H1 (cell line): ENCODE data around the gene EOGT. TPM values are rescaled to one million over a fixed set of nuclear protein-coding genes. Genes with fewer than 3 reads are reported as not detected.

ENCODE experiments used
- CTCF ChIA-PET: fragments of 300-600 bp; sonication (Branson Sonifier 250); formaldehyde crosslinking; loops from one replicate; lab custom pipeline; 2021; ENCODE audit not compliant: partially characterized antibody; lab: Charles Lee
- POLR2A ChIA-PET: fragments of 300-600 bp; sonication (Branson Sonifier 250); formaldehyde crosslinking; loops from one replicate; lab custom pipeline; 2021; ENCODE audit warnings: inconsistent platforms; ENCODE audit not compliant: partially characterized antibody; lab: Charles Lee
- DNase-seq, 2 experiments: peaks; one replicate each; pipeline versions ENCODE4 v3.0.0 to v3.0.0-alpha.2; 2010 to 2022; ENCODE audit warnings: low spot score in 2 of 2, low read depth in 1 of 2, mixed read lengths in 1 of 2
- FAIRE-seq: peaks from 2 replicates; lab custom pipeline; 2011; peaks lifted over from hg19 to GRCh38; lab: Jason Lieb, UNC
- H2AFZ ChIP-seq: 2 replicates; pipeline ENCODE4 v1.8.1; 2012; ENCODE audit warnings: low read length, inconsistent platforms
- H2AK5ac ChIP-seq: 2 replicates; pipeline ENCODE4 v1.6.1; 2013; ENCODE audit warnings: low read depth, low read length
- H2BK120ac ChIP-seq: replicated peaks from 2 replicates; pipeline ENCODE3; 2013; ENCODE audit warnings: low read depth, low read length, inconsistent platforms
- H2BK12ac ChIP-seq: 2 replicates; pipeline ENCODE4 v1.6.1; 2013; ENCODE audit warnings: low read depth, low read length
- H2BK15ac ChIP-seq: 2 replicates; pipeline ENCODE4 v1.6.1; 2013; ENCODE audit warnings: low read length
- H2BK20ac ChIP-seq: 2 replicates; pipeline ENCODE4 v1.6.1; 2013; ENCODE audit warnings: low read length
- H2BK5ac ChIP-seq: 2 replicates; pipeline ENCODE4 v1.6.1; 2013; ENCODE audit warnings: low read depth, low read length
- H3K14ac ChIP-seq: 2 replicates; pipeline ENCODE4 v1.6.1; 2013; ENCODE audit warnings: inconsistent platforms; ENCODE audit not compliant: insufficient read length
- H3K18ac ChIP-seq: 2 replicates; pipeline ENCODE4 v1.6.1; 2013; ENCODE audit warnings: low read length; ENCODE audit errors: extremely low read depth
- H3K23ac ChIP-seq: 2 replicates; pipeline ENCODE4 v1.6.1; 2013; ENCODE audit warnings: inconsistent platforms; ENCODE audit not compliant: insufficient read length
- H3K23me2 ChIP-seq: 2 replicates; pipeline ENCODE4 v1.6.1; 2013; ENCODE audit warnings: low read depth, low read length
- H3K27ac ChIP-seq: 2 replicates; pipeline ENCODE4 v1.6.1; 2011; ENCODE audit warnings: low read depth, low read length, inconsistent platforms
- H3K27me3 ChIP-seq, 4 experiments: replicated peaks in 1 of 4; 1 replicate in 1 of 4; 2 replicates in 3 of 4; pipeline versions ENCODE4 v1.6.1 to v1.8.1; 2011 to 2013; ENCODE audit warnings: low read length in 3 of 4, mild to moderate bottlenecking in 3 of 4, inconsistent platforms in 2 of 4, mixed read lengths in 2 of 4, moderate library complexity in 1 of 4; ENCODE audit not compliant: control insufficient read depth in 3 of 4, insufficient read depth in 3 of 4; ENCODE audit errors: extremely low read depth in 1 of 4
- H3K36me3 ChIP-seq, 4 experiments: 2 replicates each; pipeline versions ENCODE4 v1.6.1 to v1.8.1; 2011 to 2013; ENCODE audit warnings: mild to moderate bottlenecking in 4 of 4, low read length in 3 of 4, moderate library complexity in 2 of 4, control low read depth in 1 of 4, inconsistent platforms in 1 of 4; ENCODE audit not compliant: insufficient read depth in 4 of 4, control insufficient read depth in 2 of 4
- H3K4ac ChIP-seq: replicated peaks from 2 replicates; pipeline ENCODE3; 2013; ENCODE audit warnings: low read length, low read depth, mixed read lengths, inconsistent platforms; ENCODE audit not compliant: insufficient read length
- H3K4me1 ChIP-seq, 4 experiments: replicated peaks in 1 of 4; 1 replicate in 1 of 4; 2 replicates in 3 of 4; pipeline versions ENCODE4 v1.6.1 to v1.8.1; 2011 to 2013; ENCODE audit warnings: low read length in 3 of 4, inconsistent platforms in 2 of 4, mixed read lengths in 1 of 4; ENCODE audit not compliant: insufficient read depth in 4 of 4, control insufficient read depth in 3 of 4
- H3K4me2 ChIP-seq, 2 experiments: 2 replicates each; pipeline versions ENCODE4 v1.6.1 to v1.8.1; 2011 to 2013; ENCODE audit warnings: low read depth in 2 of 2, low read length in 2 of 2, control low read depth in 1 of 2, inconsistent platforms in 1 of 2, mild to moderate bottlenecking in 1 of 2; ENCODE audit not compliant: insufficient read depth in 1 of 2
- H3K4me3 ChIP-seq, 4 experiments: fragments of 200-600, 300-600 bp in 1 of 4; sonication (generic), shearing (Covaris generic), sonication (Bioruptor Twin) in 1 of 4; 2 replicates each; pipeline versions ENCODE4 v1.5.1 to v1.8.1; 2011 to 2016; ENCODE audit warnings: low read length in 4 of 4, low read depth in 3 of 4, control low read depth in 2 of 4, inconsistent platforms in 2 of 4, mild to moderate bottlenecking in 2 of 4, mixed read lengths in 1 of 4, moderate library complexity in 1 of 4; ENCODE audit not compliant: insufficient read depth in 2 of 4; ENCODE audit errors: extremely low read depth in 1 of 4
- H3K56ac ChIP-seq: replicated peaks from 2 replicates; pipeline ENCODE3; 2013; ENCODE audit warnings: low read depth, mild to moderate bottlenecking, mixed read lengths, low read length, inconsistent platforms; ENCODE audit not compliant: insufficient read length
- H3K79me1 ChIP-seq: 2 replicates; pipeline ENCODE4 v1.6.1; 2013; ENCODE audit warnings: low read depth, low read length, control low read depth
- H3K79me2 ChIP-seq, 2 experiments: 2 replicates each; pipeline versions ENCODE4 v1.6.1 to v1.8.1; 2012 to 2013; ENCODE audit warnings: low read length in 2 of 2, mild to moderate bottlenecking in 2 of 2, inconsistent platforms in 1 of 2; ENCODE audit not compliant: insufficient read depth in 2 of 2, control insufficient read depth in 1 of 2
- H3K9ac ChIP-seq, 4 experiments: replicated peaks in 1 of 4; 1 replicate in 1 of 4; 2 replicates in 3 of 4; pipeline versions ENCODE4 v1.6.1 to v1.8.1; 2011 to 2013; ENCODE audit warnings: low read depth in 3 of 4, low read length in 3 of 4, control low read depth in 2 of 4, mild to moderate bottlenecking in 2 of 4, moderate library complexity in 2 of 4, inconsistent platforms in 1 of 4; ENCODE audit errors: extremely low read depth in 1 of 4
- H3K9me3 ChIP-seq, 2 experiments: 2 replicates each; pipeline versions ENCODE4 v1.6.1 to v1.8.1; 2012 to 2013; ENCODE audit warnings: mild to moderate bottlenecking in 2 of 2, moderate library complexity in 2 of 2, control low read depth in 1 of 2, inconsistent platforms in 1 of 2, low read depth in 1 of 2, low read length in 1 of 2, mixed read lengths in 1 of 2; ENCODE audit not compliant: insufficient read depth in 2 of 2
- H4K20me1 ChIP-seq, 2 experiments: replicated peaks in 1 of 2; 2 replicates each; pipeline versions ENCODE3 to v1.8.1; 2011 to 2013; ENCODE audit warnings: inconsistent platforms in 2 of 2, low read length in 2 of 2, mild to moderate bottlenecking in 1 of 2; ENCODE audit not compliant: insufficient read depth in 2 of 2, control insufficient read depth in 1 of 2
- H4K5ac ChIP-seq: 2 replicates; pipeline ENCODE4 v1.6.1; 2013; ENCODE audit warnings: low read length, low read depth, mixed read lengths, inconsistent platforms; ENCODE audit not compliant: insufficient read length
- H4K8ac ChIP-seq: 2 replicates; pipeline ENCODE4 v1.8.0; 2013; ENCODE audit warnings: mild to moderate bottlenecking, moderate library complexity, low read length, inconsistent platforms; ENCODE audit not compliant: insufficient read depth; ENCODE audit errors: extremely low read depth
- H4K91ac ChIP-seq: replicated peaks from 2 replicates; pipeline ENCODE3; 2013; ENCODE audit warnings: low read length, mixed read lengths, inconsistent platforms; ENCODE audit not compliant: insufficient read length
- CHD2 ChIP-seq: IDR thresholded peaks from 2 replicates; pipeline ENCODE4 v1.6.1; 2012; ENCODE audit warnings: low read length, improper control_type of control experiment
- EP300 ChIP-seq, 2 experiments: IDR thresholded peaks; 1 replicate in 1 of 2; 2 replicates in 1 of 2; pipeline ENCODE4 v1.6.1; 2011 to 2012; ENCODE audit warnings: low read depth in 2 of 2, low read length in 2 of 2, mild to moderate bottlenecking in 2 of 2, borderline replicate concordance in 1 of 2, inconsistent platforms in 1 of 2, moderate library complexity in 1 of 2
- GTF2F1 ChIP-seq: IDR thresholded peaks from 2 replicates; pipeline ENCODE4 v1.6.1; 2012; ENCODE audit warnings: low read depth, low read length, improper control_type of control experiment, borderline replicate concordance
- JUND ChIP-seq: IDR thresholded peaks from 2 replicates; pipeline ENCODE4 v1.6.1; 2011; ENCODE audit warnings: mild to moderate bottlenecking, improper control_type of control experiment, low read length
- RBBP5 ChIP-seq: IDR thresholded peaks from 2 replicates; pipeline ENCODE4 v1.7.1; 2012; ENCODE audit warnings: low read depth, mild to moderate bottlenecking, inconsistent platforms, low read length, moderate library complexity, borderline replicate concordance
- TAF7 ChIP-seq: optimal IDR thresholded peaks from 2 replicates; pipeline ENCODE3; 2011; ENCODE audit warnings: low read depth, mild to moderate bottlenecking, inconsistent platforms, low read length, moderate library complexity, borderline replicate concordance
- WGBS, 2 experiments: shearing (Covaris generic) in 1 of 2; methylation state at CpG; one replicate each; pipeline versions ENCODE4 v1.1.6 to v1.1.7; 2013 to 2015; ENCODE audit warnings: low lambda C conversion rate in 2 of 2, mixed read lengths in 2 of 2, inconsistent platforms in 1 of 2, low coverage in 1 of 2, missing lambda C conversion rate in 1 of 2; ENCODE audit not compliant: insufficient replicate concordance in 2 of 2, insufficient coverage in 1 of 2, insufficient read length in 1 of 2; ENCODE audit errors: extremely low coverage in 1 of 2, missing lambda C conversion rate in 1 of 2; 5-methylcytosine and 5-hydroxymethylcytosine counted together
- long read RNA-seq, 2 experiments: library from RNA in 1 of 2; library from capped mRNA in 1 of 2; stranded (forward); transcript quantifications; one replicate each; pipeline ENCODE4 v2.0.0, GENCODE V29; 2021; ENCODE audit warnings: inconsistent platforms in 1 of 2
- polyA minus RNA-seq, 3 experiments: library from RNA; depleted of rRNA, polyadenylated mRNA; stranded (reverse); fragments of >200 nt; gene quantifications; 1 replicate in 2 of 3; 2 replicates in 1 of 3; pipeline ENCODE4 v1.2.3, GENCODE V29; 2011
- polyA plus RNA-seq, 7 experiments: library from polyadenylated mRNA; depleted of rRNA in 3 of 7; stranded (reverse) in 5 of 7; unstranded in 2 of 7; fragments of >200 nt in 5 of 7; fragments of 200-250 nt in 2 of 7; gene quantifications; 1 replicate in 5 of 7; 2 replicates in 1 of 7; 4 replicates in 1 of 7; pipeline versions ENCODE4 v1.2.1 to v1.2.3, GENCODE V29; 2011 to 2013; ENCODE audit warnings: missing spikeins in 2 of 7, mixed read lengths in 2 of 7
- total RNA-seq: library from RNA; stranded (reverse); fragmentation: NEBNext Ultra II Directional; extraction: Animal tissue kit (Norgen Biotek cat#: 25700); gene quantifications from 2 replicates; pipeline ENCODE4 v1.2.1, GENCODE V29; 2021
- TF ChIP-seq, protein P1 (sequence below): IDR thresholded peaks from 2 replicates; pipeline ENCODE4 v1.6.1; 2012; ENCODE audit warnings: inconsistent platforms

EOGT gene
- 20.7 and 20.8 TPM in 2 replicates for total RNA-seq
- polyA plus RNA-seq (2011; rRNA removed), result 5.8 and 6.7 TPM in 2 replicates
- polyA plus RNA-seq (2011; cell fraction: cytosol; rRNA removed), result 5.5 TPM
- polyA plus RNA-seq (2011; cell fraction: nucleus; rRNA removed), result 16.2 TPM
- 9.7 to 17.3 TPM (median 12.0 TPM) in 4 replicates for polyA plus RNA-seq (2012, experiment 1 of 2)
- 1.5 TPM for polyA plus RNA-seq (2012, experiment 2 of 2)
- polyA plus RNA-seq (2013, experiment 1 of 2), result 45.0 TPM
- polyA plus RNA-seq (2013, experiment 2 of 2), result 45.0 TPM
- 17.5 and 25.9 TPM in 2 replicates for polyA minus RNA-seq (2011; rRNA and poly(A)+ RNA removed)
- 7.2 TPM for polyA minus RNA-seq (2011; cell fraction: cytosol; rRNA and poly(A)+ RNA removed)
- 34.4 TPM for polyA minus RNA-seq (2011; cell fraction: nucleus; rRNA and poly(A)+ RNA removed)
- long read RNA-seq, experiment 1, transcript EOGT-210 (1 exons, 1,931 nt), result major isoform, 6 of 8 reads
- long read RNA-seq, experiment 1, partial matches to known transcripts, result 1 of 8 reads
- long read RNA-seq, experiment 1, other reads (novel, unspliced or antisense), result 1 of 8 reads
- long read RNA-seq, experiment 2, partial matches to known transcripts, result 1 of 4 reads
- long read RNA-seq, experiment 2, other reads (novel, unspliced or antisense), result 1 of 4 reads

- Histone ChIP-seq H4K91ac (peak within 1 kb of the TSS; percentile 79), H3K56ac (peak within 1 kb of the TSS; percentile 63), H3K36me3 (no peaks in the 10 kb centered on the region), H2BK120ac (no peak within 1 kb of the TSS), H3K4me1 (peaks cover 6 to 19% (median 9%) of the 10 kb centered on the region in 4 experiments), H3K4me3 (peak within 1 kb of the TSS; percentile 38 to 82 (median 56)), H3K4ac (no peak within 1 kb of the TSS), H3K9ac (peak within 1 kb of the TSS; percentile 42 to 77 (median 72)), H3K27me3 (peaks cover 0 to 4% (median 0%) of the 10 kb centered on the region in 4 experiments; a peak in 2 of 7 replicates), H2AFZ (peak within 1 kb of the TSS; percentile 80; the same call in 1 of the 2 replicates), H3K23ac (no peak within 1 kb of the TSS), H3K27ac (peak within 1 kb of the TSS; percentile 56), H3K23me2 (peaks cover 4% of the 10 kb centered on the region), H3K4me2 (peak within 1 kb of the TSS; percentile 44 to 69), H3K14ac (no peak within 1 kb of the TSS), H2BK20ac (no peak within 1 kb of the TSS), H4K5ac (peak within 1 kb of the TSS; percentile 30), H2AK5ac (no peak within 1 kb of the TSS), H3K79me2 (no peaks in the 10 kb centered on the region), H4K8ac (peak within 1 kb of the TSS; percentile 90), H3K79me1 (no peaks in the 10 kb centered on the region), H4K20me1 (no peaks in the 10 kb centered on the region), H2BK15ac (peak within 1 kb of the TSS; percentile 41; the same call in 1 of the 2 replicates), H2BK5ac (peak within 1 kb of the TSS; percentile 40; the same call in 1 of the 2 replicates), H3K9me3 (no peaks in the 10 kb centered on the region), H3K18ac (peak within 1 kb of the TSS; percentile 93), H2BK12ac (peak within 1 kb of the TSS; percentile 89; the same call in 1 of the 2 replicates)
- DNase-seq (peak; percentile 49 to 91), FAIRE-seq (no peak)
- ChIA-PET CTCF (interaction anchor here (0.9 to 1.0 kb wide), 2 partner anchors 39 to 43 kb away, joined by 4 to 5 read pairs; no protein-coding TSS in a partner anchor), POLR2A (interaction anchor here (0.8 to 2.9 kb wide), 9 partner anchors 8 to 100 kb away, joined by 3 to 19 read pairs (median 4); partner anchors contain the start of genes ARL6IP5, TMF1 and UBA3)
- 2% methylated on average over 52 of the region's 96 CpGs; no CpG with 5 or more reads in 1 of the 2 experiments for WGBS, 2 experiments
- peak; percentile 47 for TF ChIP-seq TAF7
- peak; percentile 69; the same call in 1 of the 2 replicates for TF ChIP-seq RBBP5
- TF ChIP-seq EP300 (IDR thresholded peaks at IDR 0.05; ENCODE audit: borderline replicate concordance in 1 of 2, low read depth in 2 of 2, low read length in 2 of 2), result peak in 1 of 2 experiments; percentile 67; a peak in 1 of 3 replicates
- TF ChIP-seq JUND, result 0 out of 2 replicates have a peak, but pooled peaks have one; percentile 40
- TF ChIP-seq, protein P1, sequence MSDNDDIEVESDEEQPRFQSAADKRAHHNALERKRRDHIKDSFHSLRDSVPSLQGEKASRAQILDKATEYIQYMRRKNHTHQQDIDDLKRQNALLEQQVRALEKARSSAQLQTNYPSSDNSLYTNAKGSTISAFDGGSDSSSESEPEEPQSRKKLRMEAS, result peak; percentile 99
- TF ChIP-seq CHD2, result 0 out of 2 replicates have a peak, but pooled peaks have one; percentile 38
- no peak for TF ChIP-seq GTF2F1
These were observed at the start of gene EOGT for GRCh38 chr3:69013253-69014021. EOGT (minus strand) TSS chr3:69013684; CDS start chr3:69009846, 3,838 bp downstream.
